ENCODE data around the gene EIPR1.
"Not testable (repeated sequence)": the region's sequence is repeated elsewhere in the genome, so short reads cannot be mapped to it uniquely, and the experiment has no call there.

EIPR1 gene

GRCh38 chr2:3284657-3285630 lies 92.7 kb downstream of the EIPR1 start:
- Histone ChIP-seq H3K4me1 (ENCODE audit: control insufficient read depth in 1 of 2, insufficient read depth in 2 of 2, low read length in 2 of 2) (peaks cover 0 to 2% of the 10 kb centered on the region in 2 experiments), H3K4ac (ENCODE audit: low read depth, low read length) (no peak overlapping the region), H3K18ac (ENCODE audit: low read length) (no peak overlapping the region), H3K79me1 (ENCODE audit: low read length) (no peaks in the 10 kb centered on the region), H2BK5ac (ENCODE audit: low read depth, low read length, poor library complexity) (no peak overlapping the region), H3K23ac (ENCODE audit: low read length) (no peak overlapping the region), H3K79me2 (ENCODE audit: control insufficient read depth, insufficient read depth, low read length, poor library complexity) (no peaks in the 10 kb centered on the region), H4K8ac (ENCODE audit: low read depth, low read length) (no peak overlapping the region), H3K4me2 (ENCODE audit: low read length) (no peak overlapping the region), H3K9ac (ENCODE audit: low read length) (no peak overlapping the region), H3K36me3 (ENCODE audit: control insufficient read depth in 1 of 2, insufficient read depth in 2 of 2, low read length in 2 of 2) (peaks cover 0 to 5% of the 10 kb centered on the region in 2 experiments), H4K91ac (ENCODE audit: low read depth, low read length) (no peak overlapping the region), H2BK12ac (ENCODE audit: low read length) (no peak overlapping the region), H2BK120ac (ENCODE audit: insufficient read depth, low read length, poor library complexity) (no peak overlapping the region), H3K27ac (ENCODE audit: low read depth, low read length) (no peak overlapping the region), H3K9me3 (ENCODE audit: insufficient read depth, low read depth, low read length) (no peaks in the 10 kb centered on the region), H2AFZ (ENCODE audit: insufficient read depth, low read length, poor library complexity) (no peak overlapping the region), H3K27me3 (ENCODE audit: insufficient read depth, low read length) (no peaks in the 10 kb centered on the region), H2AK5ac (ENCODE audit: low read length) (no peak overlapping the region), H3K14ac (ENCODE audit: low read length) (no peak overlapping the region), H4K12ac (ENCODE audit: low read depth, low read length) (no peak overlapping the region), H3K4me3 (ENCODE audit: low read depth, low read length) (no peak overlapping the region)
- WGBS (ENCODE audit: extremely low coverage, insufficient coverage, insufficient read length) = no CpG with 5 or more reads among the region's 24 CpGs
- no peak for DNase-seq

DNA sequence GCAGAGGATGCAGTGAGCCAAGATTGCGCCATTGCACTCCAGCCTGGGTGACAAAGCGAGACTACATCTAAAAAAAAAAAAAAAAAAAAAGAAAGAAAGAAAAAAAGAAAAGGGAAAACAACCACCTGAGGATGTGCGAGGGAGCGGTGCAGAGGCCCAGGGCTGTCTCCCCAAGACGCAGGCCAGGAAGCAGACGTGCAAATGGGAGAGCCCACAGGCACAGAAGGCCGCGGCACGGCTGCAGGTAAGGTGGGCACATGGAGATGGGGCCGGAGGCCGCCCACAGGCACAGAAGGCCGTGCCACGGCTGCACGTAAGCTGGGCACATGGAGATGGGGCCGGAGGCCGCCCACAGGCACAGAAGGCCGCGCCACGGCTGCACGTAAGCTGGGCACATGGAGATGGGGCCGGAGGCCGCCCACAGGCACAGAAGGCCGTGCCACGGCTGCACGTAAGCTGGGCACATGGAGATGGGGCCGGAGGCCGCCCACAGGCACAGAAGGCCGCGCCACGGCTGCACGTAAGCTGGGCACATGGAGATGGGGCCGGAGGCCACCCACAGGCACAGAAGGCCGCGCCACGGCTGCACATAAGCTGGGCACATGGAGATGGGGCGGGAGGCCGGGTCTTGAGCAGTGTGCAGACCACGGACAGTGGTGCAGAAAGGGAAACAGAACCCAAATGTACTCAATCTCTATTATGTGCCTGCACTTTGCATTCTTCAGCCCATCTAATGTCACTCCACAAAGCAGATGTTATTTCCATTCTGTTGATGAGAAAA lies 93.6 kb downstream of the EIPR1 start:
- H2AFZ ChIP-seq (ENCODE audit: insufficient read depth, low read length, poor library complexity); H3K9me3 ChIP-seq (ENCODE audit: insufficient read depth, low read depth, low read length): not testable (repeated sequence)
- no CpG with 5 or more reads among the region's 38 CpGs for WGBS (ENCODE audit: extremely low coverage, insufficient coverage, insufficient read length)

DNA sequence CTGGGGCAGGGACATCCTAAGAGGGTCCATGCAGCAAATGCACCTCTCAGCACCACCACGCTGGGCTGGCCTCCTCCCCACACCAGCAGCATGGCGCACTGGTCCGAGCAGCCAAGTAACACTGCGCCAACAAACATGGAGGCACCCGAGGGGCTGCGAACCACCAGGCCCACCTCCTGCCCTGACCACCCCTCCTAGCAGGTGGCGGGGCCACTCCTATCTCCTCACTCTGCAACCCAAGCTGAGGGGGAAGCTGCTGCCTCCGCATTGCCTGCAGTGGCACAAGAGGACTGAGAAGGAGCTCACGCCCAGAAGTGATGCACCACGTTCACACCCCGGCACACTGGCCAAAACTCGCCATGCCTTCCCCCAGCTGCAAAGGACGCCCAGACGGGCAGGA lies 94.4 kb downstream of the EIPR1 start:
- Histone ChIP-seq H3K4me1 (ENCODE audit: control insufficient read depth in 1 of 2, insufficient read depth in 2 of 2, low read length in 2 of 2) (peaks cover 0 to 2% of the 10 kb centered on the region in 2 experiments), H3K4me3 (ENCODE audit: low read depth, low read length) (no peak overlapping the region), H2BK12ac (ENCODE audit: low read length) (no peak overlapping the region), H2BK120ac (ENCODE audit: insufficient read depth, low read length, poor library complexity) (no peak overlapping the region), H3K9ac (ENCODE audit: low read length) (no peak overlapping the region), H2AK5ac (ENCODE audit: low read length) (no peak overlapping the region), H4K12ac (ENCODE audit: low read depth, low read length) (no peak overlapping the region), H3K4me2 (ENCODE audit: low read length) (no peak overlapping the region), H3K4ac (ENCODE audit: low read depth, low read length) (no peak overlapping the region), H3K18ac (ENCODE audit: low read length) (peak overlapping the region; percentile 43), H2AFZ (ENCODE audit: insufficient read depth, low read length, poor library complexity) (no peak overlapping the region), H4K8ac (ENCODE audit: low read depth, low read length) (no peak overlapping the region), H3K79me1 (ENCODE audit: low read length) (no peaks in the 10 kb centered on the region), H3K36me3 (ENCODE audit: control insufficient read depth in 1 of 2, insufficient read depth in 2 of 2, low read length in 2 of 2) (peaks cover 0 to 5% of the 10 kb centered on the region in 2 experiments), H3K9me3 (ENCODE audit: insufficient read depth, low read depth, low read length) (no peaks in the 10 kb centered on the region), H2BK5ac (ENCODE audit: low read depth, low read length, poor library complexity) (no peak overlapping the region), H3K14ac (ENCODE audit: low read length) (no peak overlapping the region), H3K79me2 (ENCODE audit: control insufficient read depth, insufficient read depth, low read length, poor library complexity) (no peaks in the 10 kb centered on the region), H3K23ac (ENCODE audit: low read length) (no peak overlapping the region), H3K27me3 (ENCODE audit: insufficient read depth, low read length) (no peaks in the 10 kb centered on the region), H4K91ac (ENCODE audit: low read depth, low read length) (no peak overlapping the region), H3K27ac (ENCODE audit: low read depth, low read length) (no peak overlapping the region)
- WGBS (ENCODE audit: extremely low coverage, insufficient coverage, insufficient read length) = no CpG with 5 or more reads among the region's 14 CpGs
- DNase-seq = no peak

More for the DNA sequence above, 93.6 kb downstream of the EIPR1 start:
- H2BK12ac ChIP-seq (ENCODE audit: low read length); H4K12ac ChIP-seq (ENCODE audit: low read depth, low read length); H2AK5ac ChIP-seq (ENCODE audit: low read length); H4K91ac ChIP-seq (ENCODE audit: low read depth, low read length); H3K4me2 ChIP-seq (ENCODE audit: low read length); H3K4me1 ChIP-seq (ENCODE audit: control insufficient read depth in 1 of 2, insufficient read depth in 2 of 2, low read length in 2 of 2); H3K27me3 ChIP-seq (ENCODE audit: insufficient read depth, low read length); H3K14ac ChIP-seq (ENCODE audit: low read length); H3K23ac ChIP-seq (ENCODE audit: low read length); H3K27ac ChIP-seq (ENCODE audit: low read depth, low read length); H3K79me2 ChIP-seq (ENCODE audit: control insufficient read depth, insufficient read depth, low read length, poor library complexity); H3K4ac ChIP-seq (ENCODE audit: low read depth, low read length); H2BK5ac ChIP-seq (ENCODE audit: low read depth, low read length, poor library complexity); H3K9ac ChIP-seq (ENCODE audit: low read length); DNase-seq; H3K36me3 ChIP-seq (ENCODE audit: control insufficient read depth in 1 of 2, insufficient read depth in 2 of 2, low read length in 2 of 2); H3K4me3 ChIP-seq (ENCODE audit: low read depth, low read length); H3K79me1 ChIP-seq (ENCODE audit: low read length); H2BK120ac ChIP-seq (ENCODE audit: insufficient read depth, low read length, poor library complexity); H4K8ac ChIP-seq (ENCODE audit: low read depth, low read length); H3K18ac ChIP-seq (ENCODE audit: low read length): not testable (repeated sequence)

- Histone ChIP-seq H3K9me3 (ENCODE audit: insufficient read depth, low read depth, low read length) (no peaks in the 10 kb centered on the region), H3K79me2 (ENCODE audit: control insufficient read depth, insufficient read depth, low read length, poor library complexity) (no peaks in the 10 kb centered on the region), H3K4me1 (ENCODE audit: control insufficient read depth in 1 of 2, insufficient read depth in 2 of 2, low read length in 2 of 2) (peaks cover 0 to 2% of the 10 kb centered on the region in 2 experiments), H3K79me1 (ENCODE audit: low read length) (no peaks in the 10 kb centered on the region), H4K8ac (ENCODE audit: low read depth, low read length) (no peak overlapping the region), H3K23ac (ENCODE audit: low read length) (no peak overlapping the region), H2BK120ac (ENCODE audit: insufficient read depth, low read length, poor library complexity) (no peak overlapping the region), H3K14ac (ENCODE audit: low read length) (no peak overlapping the region), H4K91ac (ENCODE audit: low read depth, low read length) (no peak overlapping the region), H3K27me3 (ENCODE audit: insufficient read depth, low read length) (no peaks in the 10 kb centered on the region), H3K18ac (ENCODE audit: low read length) (no peak overlapping the region), H2BK12ac (ENCODE audit: low read length) (no peak overlapping the region), H3K4me2 (ENCODE audit: low read length) (no peak overlapping the region), H3K4ac (ENCODE audit: low read depth, low read length) (no peak overlapping the region), H3K36me3 (ENCODE audit: control insufficient read depth in 1 of 2, insufficient read depth in 2 of 2, low read length in 2 of 2) (peaks cover 0 to 5% of the 10 kb centered on the region in 2 experiments), H4K12ac (ENCODE audit: low read depth, low read length) (no peak overlapping the region), H2BK5ac (ENCODE audit: low read depth, low read length, poor library complexity) (no peak overlapping the region), H3K4me3 (ENCODE audit: low read depth, low read length) (no peak overlapping the region), H2AK5ac (ENCODE audit: low read length) (no peak overlapping the region), H3K9ac (ENCODE audit: low read length) (no peak overlapping the region), H2AFZ (ENCODE audit: insufficient read depth, low read length, poor library complexity) (no peak overlapping the region), H3K27ac (ENCODE audit: low read depth, low read length) (no peak overlapping the region)
- DNase-seq = no peak
- no CpG with 5 or more reads among the region's 36 CpGs for WGBS (ENCODE audit: extremely low coverage, insufficient coverage, insufficient read length)
These were observed 95.3 kb downstream of the EIPR1 start for GRCh38 chr2:3282056-3282998.
